HEK293 (cell line): ENCODE results near the gene ATP6V1B1.

ENCODE experiments used
- BCL11A ChIP-seq: fragments of 450-650 bp; formaldehyde crosslinking; IDR thresholded peaks from 2 replicates; pipeline ENCODE4 v1.5.1; 2016; ENCODE audit warnings: low read depth, missing biosample characterization, missing genetic modification characterization
- MYNN ChIP-seq: fragments of 450-650 bp; formaldehyde crosslinking; IDR thresholded peaks from 2 replicates; pipeline ENCODE4 v1.5.1; 2016; ENCODE audit warnings: missing biosample characterization, missing genetic modification characterization, borderline replicate concordance
- REST ChIP-seq: fragments of 450-650 bp; formaldehyde crosslinking; IDR thresholded peaks from 2 replicates; pipeline ENCODE4 v1.5.1; 2016; ENCODE audit warnings: missing biosample characterization, missing genetic modification characterization
- SP2 ChIP-seq: fragments of 450-650 bp; formaldehyde crosslinking; IDR thresholded peaks from 2 replicates; pipeline ENCODE4 v1.5.1; 2016; ENCODE audit warnings: missing biosample characterization, missing genetic modification characterization
- ZNF530 ChIP-seq: fragments of 450-650 bp; formaldehyde crosslinking; IDR thresholded peaks from 2 replicates; pipeline ENCODE4 v1.5.1; 2016; ENCODE audit warnings: low read depth, missing biosample characterization, missing genetic modification characterization
- ZNF621 ChIP-seq: fragments of 450-650 bp; formaldehyde crosslinking; IDR thresholded peaks from 2 replicates; pipeline ENCODE4 v1.5.1; 2017; ENCODE audit warnings: missing biosample characterization, missing genetic modification characterization
- ZNF629 ChIP-seq: fragments of 450-650 bp; formaldehyde crosslinking; IDR thresholded peaks from 2 replicates; pipeline ENCODE4 v1.5.1; 2017; ENCODE audit warnings: missing biosample characterization, missing genetic modification characterization
- ZNF791 ChIP-seq: fragments of 450-650 bp; formaldehyde crosslinking; IDR thresholded peaks from 2 replicates; pipeline ENCODE4 v1.5.1; 2016; ENCODE audit warnings: missing biosample characterization, missing genetic modification characterization
- ZNF830 ChIP-seq: fragments of 450-650 bp; IDR thresholded peaks from 2 replicates; pipeline ENCODE4 v1.5.0; 2018; ENCODE audit warnings: missing biosample characterization, missing genetic modification characterization, low read depth, mild to moderate bottlenecking, moderate library complexity
- ZSCAN18 ChIP-seq: fragments of 450-650 bp; formaldehyde crosslinking; IDR thresholded peaks from 2 replicates; pipeline ENCODE4 v1.5.1; 2016; ENCODE audit warnings: missing biosample characterization, missing genetic modification characterization
- TF ChIP-seq, protein P1 (sequence below): fragments of 450-650 bp; formaldehyde crosslinking; IDR thresholded peaks from 2 replicates; pipeline ENCODE4 v1.5.1; 2016; ENCODE audit warnings: missing biosample characterization, missing genetic modification characterization
- TF ChIP-seq, protein P2 (sequence below): fragments of 450-650 bp; formaldehyde crosslinking; IDR thresholded peaks from 2 replicates; pipeline ENCODE4 v1.5.1; 2016; ENCODE audit warnings: missing biosample characterization, missing genetic modification characterization

GRCh38 chr2:70923378-70924015 is 12.2 kb upstream of the ATP6V1B1 start:
- TF ChIP-seq, protein P1, sequence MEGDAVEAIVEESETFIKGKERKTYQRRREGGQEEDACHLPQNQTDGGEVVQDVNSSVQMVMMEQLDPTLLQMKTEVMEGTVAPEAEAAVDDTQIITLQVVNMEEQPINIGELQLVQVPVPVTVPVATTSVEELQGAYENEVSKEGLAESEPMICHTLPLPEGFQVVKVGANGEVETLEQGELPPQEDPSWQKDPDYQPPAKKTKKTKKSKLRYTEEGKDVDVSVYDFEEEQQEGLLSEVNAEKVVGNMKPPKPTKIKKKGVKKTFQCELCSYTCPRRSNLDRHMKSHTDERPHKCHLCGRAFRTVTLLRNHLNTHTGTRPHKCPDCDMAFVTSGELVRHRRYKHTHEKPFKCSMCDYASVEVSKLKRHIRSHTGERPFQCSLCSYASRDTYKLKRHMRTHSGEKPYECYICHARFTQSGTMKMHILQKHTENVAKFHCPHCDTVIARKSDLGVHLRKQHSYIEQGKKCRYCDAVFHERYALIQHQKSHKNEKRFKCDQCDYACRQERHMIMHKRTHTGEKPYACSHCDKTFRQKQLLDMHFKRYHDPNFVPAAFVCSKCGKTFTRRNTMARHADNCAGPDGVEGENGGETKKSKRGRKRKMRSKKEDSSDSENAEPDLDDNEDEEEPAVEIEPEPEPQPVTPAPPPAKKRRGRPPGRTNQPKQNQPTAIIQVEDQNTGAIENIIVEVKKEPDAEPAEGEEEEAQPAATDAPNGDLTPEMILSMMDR (tag by site-specific recombination), result no peak
- TF ChIP-seq MYNN (no peak), SP2 (tag by site-specific recombination) (no peak), REST (tag by site-specific recombination) (no peak), ZNF830 (tag by site-specific recombination) (no peak), ZNF621 (tag by site-specific recombination) (no peak), ZNF791 (tag by site-specific recombination) (no peak), ZNF629 (tag by site-specific recombination) (no peak), ZSCAN18 (tag by site-specific recombination) (no peak), BCL11A (tag by site-specific recombination) (no peak), ZNF530 (no peak)
- TF ChIP-seq, protein P2, sequence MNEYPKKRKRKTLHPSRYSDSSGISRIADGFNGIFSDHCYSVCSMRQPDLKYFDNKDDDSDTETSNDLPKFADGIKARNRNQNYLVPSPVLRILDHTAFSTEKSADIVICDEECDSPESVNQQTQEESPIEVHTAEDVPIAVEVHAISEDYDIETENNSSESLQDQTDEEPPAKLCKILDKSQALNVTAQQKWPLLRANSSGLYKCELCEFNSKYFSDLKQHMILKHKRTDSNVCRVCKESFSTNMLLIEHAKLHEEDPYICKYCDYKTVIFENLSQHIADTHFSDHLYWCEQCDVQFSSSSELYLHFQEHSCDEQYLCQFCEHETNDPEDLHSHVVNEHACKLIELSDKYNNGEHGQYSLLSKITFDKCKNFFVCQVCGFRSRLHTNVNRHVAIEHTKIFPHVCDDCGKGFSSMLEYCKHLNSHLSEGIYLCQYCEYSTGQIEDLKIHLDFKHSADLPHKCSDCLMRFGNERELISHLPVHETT (tag by site-specific recombination), result no peak
